ENCODE results near the gene BAIAP2L2. TPM values are rescaled to one million over a fixed set of nuclear protein-coding genes. Genes with fewer than 3 reads are reported as not detected.

BAIAP2L2 gene
- total RNA-seq, 1 experiment from 2014 or later: 2.3 TPM

- no peaks in the 10 kb centered on the region for H3K27me3 Mint-ChIP-seq (ENCODE audit: low read depth)
- Histone ChIP-seq H3K79me1 (ENCODE audit: insufficient read depth, low read depth, low read length, poor library complexity, severe bottlenecking) (no peaks in the 10 kb centered on the region), H3K23ac (ENCODE audit: insufficient read length, low read depth, low read length) (no peak overlapping the region), H3K9me3 (ENCODE audit: control insufficient read depth, low read depth, low read length) (no peaks in the 10 kb centered on the region), H2AFZ (ENCODE audit: low read length) (no peak overlapping the region), H2BK5ac (ENCODE audit: insufficient read length, low read length) (no peak overlapping the region), H3K4ac (ENCODE audit: low read depth, low read length) (no peak overlapping the region), H2BK120ac (ENCODE audit: low read depth, low read length, poor library complexity, severe bottlenecking) (no peak overlapping the region), H3K56ac (ENCODE audit: insufficient read length, low read depth, low read length) (no peak overlapping the region), H3K79me2 (ENCODE audit: insufficient read depth, low read length) (no peaks in the 10 kb centered on the region), H4K5ac (ENCODE audit: insufficient read length, low read depth, low read length) (no peak overlapping the region), H2BK20ac (ENCODE audit: low read depth, low read length, poor library complexity, severe bottlenecking) (no peak overlapping the region), H3K9ac (ENCODE audit: extremely low read depth, insufficient read length, low read length) (no peak overlapping the region), H3T11ph (ENCODE audit: low read length) (no peak overlapping the region), H3K14ac (ENCODE audit: insufficient read depth, low read length) (no peak overlapping the region), H4K8ac (replicated peaks; ENCODE audit: insufficient read length, low read depth, low read length) (no peak overlapping the region), H4K91ac (ENCODE audit: insufficient read length, low read depth, low read length) (no peak overlapping the region), H3K18ac (ENCODE audit: insufficient read length, low read depth, low read length) (no peak overlapping the region), H3K27me3 (ENCODE audit: insufficient read depth, low read length) (no peaks in the 10 kb centered on the region), H4K20me1 (ENCODE audit: control insufficient read depth, insufficient read depth, insufficient read length) (no peaks in the 10 kb centered on the region), H3K4me2 (ENCODE audit: insufficient read depth, insufficient read length, low read length) (no peak overlapping the region), H3K23me2 (ENCODE audit: insufficient read length, low read depth, low read length, poor library complexity, severe bottlenecking) (no peaks in the 10 kb centered on the region), H3K27ac (ENCODE audit: insufficient read length, low read depth, low read length) (no peak overlapping the region), H2BK15ac (ENCODE audit: low read depth, low read length) (no peak overlapping the region), H2BK12ac (ENCODE audit: insufficient read length, low read depth, low read length) (no peak overlapping the region), H3K4me1 (ENCODE audit: insufficient read depth, low read length) (no peaks in the 10 kb centered on the region), H2AK5ac (ENCODE audit: insufficient read length, low read length) (no peak overlapping the region)
- peak overlapping the region in 2 of 3 experiments; percentile 77 to 86; a peak in 2 of 7 replicates for H3K27ac Mint-ChIP-seq
- TF ChIP-seq CTCF (conservative IDR thresholded peaks at IDR 0.05): no peak
- H3K4me3 Mint-ChIP-seq: no peak overlapping the region; a peak in 1 of 5 replicates
- H3K36me3 Mint-ChIP-seq (ENCODE audit: insufficient read depth in 1 of 3, low read depth in 3 of 3): peaks cover 0 to 4% (median 0%) of the 10 kb centered on the region in 3 experiments; a peak in 2 of 7 replicates
- no peaks in the 10 kb centered on the region for H3K9me3 Mint-ChIP-seq
- peaks cover 4 to 11% of the 10 kb centered on the region in 2 experiments for H3K4me1 Mint-ChIP-seq
- no peak for DNase-seq
- WGBS (ENCODE audit: extremely low coverage, insufficient read length, low lambda C conversion rate): no CpG with 5 or more reads among the region's 14 CpGs
Measured at GRCh38 chr22:38125038-38125610, 14.6 kb upstream of the BAIAP2L2 start.

All from H9 (cell line).